B cell (primary cell): ENCODE measurements around the gene HDAC9. TPM values are rescaled to one million over a fixed set of nuclear protein-coding genes. Genes with fewer than 3 reads are reported as not detected.

Experiments used
- ATAC-seq: fragments of 200-7000 bp; cut with Tn5 transposase; one replicate; pipeline ENCODE4 v1.10.0; 2021; ENCODE audit warnings: low read depth, mild to moderate bottlenecking, moderate number of reproducible peaks, moderate library complexity
- CTCF ChIA-PET: fragments of 350-600 bp; sonication (Branson Sonifier 250); formaldehyde crosslinking; loops from one replicate; lab custom pipeline; 2021; ENCODE audit warnings: antibody characterized with exemption, inconsistent platforms; lab: Charles Lee
- POLR2A ChIA-PET: fragments of 350-600 bp; sonication (Branson Sonifier 250); formaldehyde crosslinking; loops from one replicate; lab custom pipeline; 2021; ENCODE audit warnings: antibody characterized with exemption; lab: Charles Lee
- DNase-seq: peaks from one replicate; pipeline ENCODE4 v3.0.0; 2013
- H2AFZ ChIP-seq: 2 replicates; pipeline ENCODE4 v1.6.1; 2012; ENCODE audit warnings: mild to moderate bottlenecking, low read depth, low read length; ENCODE audit not compliant: insufficient read depth, poor library complexity, severe bottlenecking
- H3K27ac ChIP-seq, 2 donors: 1 replicate in 1 of 2; 2 replicates in 1 of 2; pipeline ENCODE4 v1.5.1; 2012 to 2013; ENCODE audit warnings: low read length in 2 of 2, mild to moderate bottlenecking in 2 of 2, moderate library complexity in 1 of 2
- H3K27me3 ChIP-seq, 4 experiments: fragments of 200-600 bp in 1 of 4; sonication (generic) in 1 of 4; replicated peaks in 1 of 4; 1 replicate in 2 of 4; 2 replicates in 2 of 4; pipeline versions ENCODE4 v1.6.1 to v1.7.0; 2013 to 2016; ENCODE audit warnings: low read length in 3 of 4, mild to moderate bottlenecking in 2 of 4, mixed read lengths in 1 of 4, moderate library complexity in 1 of 4; ENCODE audit not compliant: insufficient read depth in 4 of 4, control insufficient read depth in 3 of 4; ENCODE audit errors: control extremely low read depth in 1 of 4
- H3K36me3 ChIP-seq, 2 experiments: replicated peaks in 1 of 2; 1 replicate in 1 of 2; 2 replicates in 1 of 2; pipeline versions ENCODE4 v1.6.1 to v1.7.1; 2013; ENCODE audit warnings: low read length in 1 of 2; ENCODE audit not compliant: insufficient read depth in 2 of 2, control insufficient read depth in 1 of 2; ENCODE audit errors: control extremely low read depth in 1 of 2, extremely low read depth in 1 of 2
- H3K4me1 ChIP-seq, 2 donors: fragments of 200-600 bp in 1 of 2; sonication (generic) in 1 of 2; 1 replicate in 1 of 2; 2 replicates in 1 of 2; pipeline versions ENCODE4 v1.5.1 to v1.6.1; 2013 to 2017; ENCODE audit warnings: low read length in 2 of 2; ENCODE audit not compliant: control insufficient read depth in 2 of 2, insufficient read depth in 2 of 2
- H3K4me2 ChIP-seq: replicated peaks from 2 replicates; pipeline ENCODE3; 2012; ENCODE audit warnings: mild to moderate bottlenecking, low read depth, low read length; ENCODE audit not compliant: poor library complexity, severe bottlenecking
- H3K4me3 ChIP-seq, 5 experiments: fragments of 200-600 bp in 1 of 5; sonication (generic) in 1 of 5; 1 replicate in 3 of 5; 2 replicates in 2 of 5; pipeline versions ENCODE4 v1.5.1 to v1.7.0; 2011 to 2016; ENCODE audit warnings: low read length in 4 of 5, mild to moderate bottlenecking in 4 of 5, low read depth in 2 of 5, control low read depth in 1 of 5, moderate library complexity in 1 of 5; ENCODE audit not compliant: insufficient read depth in 1 of 5; ENCODE audit errors: control extremely low read depth in 1 of 5, extremely low read depth in 1 of 5
- H3K79me2 ChIP-seq: fragments of 200-600 bp; sonication (generic); one replicate; pipeline ENCODE4 v1.6.0; 2016; ENCODE audit warnings: low read length; ENCODE audit not compliant: control insufficient read depth, insufficient read depth
- H3K9ac ChIP-seq: fragments of 200-600 bp; sonication (generic); 2 replicates; pipeline ENCODE4 v1.6.1; 2017; ENCODE audit warnings: mild to moderate bottlenecking, low read length, moderate library complexity
- H3K9me3 ChIP-seq, 3 donors: one replicate each; pipeline versions ENCODE4 v1.6.1 to v1.7.1; 2013; ENCODE audit warnings: low read length in 2 of 3; ENCODE audit not compliant: control insufficient read depth in 2 of 3, insufficient read depth in 1 of 3; ENCODE audit errors: control extremely low read depth in 1 of 3
- H4K20me1 ChIP-seq: 2 replicates; pipeline ENCODE4 v1.6.0; 2012; ENCODE audit warnings: mild to moderate bottlenecking, low read length; ENCODE audit not compliant: insufficient read depth, control insufficient read depth, poor library complexity, severe bottlenecking
- H3K27ac Mint-ChIP-seq: one replicate; pipeline ENCODE4 v1.8.0; 2021; ENCODE audit warnings: mixed read lengths
- H3K27me3 Mint-ChIP-seq: one replicate; pipeline ENCODE4 v1.8.0; 2021; ENCODE audit warnings: mixed read lengths
- H3K4me1 Mint-ChIP-seq: one replicate; pipeline ENCODE4 v1.8.0; 2021; ENCODE audit warnings: mixed read lengths
- H3K4me3 Mint-ChIP-seq: one replicate; pipeline ENCODE4 v1.8.0; 2021; ENCODE audit warnings: mixed read lengths
- H3K9me3 Mint-ChIP-seq: one replicate; pipeline ENCODE4 v1.8.0; 2022; ENCODE audit warnings: mixed read lengths; ENCODE audit not compliant: insufficient read depth
- CTCF ChIP-seq: fragments of 200-600 bp; IDR thresholded peaks from one replicate; pipeline ENCODE4 v1.8.0; 2022; ENCODE audit warnings: antibody characterized with exemption, mild to moderate bottlenecking
- EZH2 ChIP-seq: IDR thresholded peaks from 2 replicates; pipeline ENCODE4 v1.6.1; 2012; ENCODE audit warnings: borderline replicate concordance, low read depth, mild to moderate bottlenecking, moderate library complexity, low read length; ENCODE audit not compliant: insufficient read depth, poor library complexity, severe bottlenecking
- WGBS: methylation state at CpG from one replicate; pipeline ENCODE4 v1.1.5; 2013; ENCODE audit warnings: missing lambda C conversion rate; ENCODE audit not compliant: insufficient coverage; 5-methylcytosine and 5-hydroxymethylcytosine counted together
- intact Hi-C: fragments of 100-400 bp; cut with micrococcal nuclease; formaldehyde crosslinking; loops from one replicate; pipeline ENCODE4 v1.10.0; 2022
- polyA plus RNA-seq: library from polyadenylated mRNA; depleted of rRNA; stranded (reverse); fragments of >200 nt; gene quantifications from 2 replicates; pipeline ENCODE4 v1.2.3, GENCODE V29; 2012
- total RNA-seq, 2 donors: library from RNA; stranded (reverse); fragments of 120-200 nt in 1 of 2; gene quantifications; 1 replicate in 1 of 2; 2 replicates in 1 of 2; pipeline versions ENCODE4 v1.2.3 to v1.2.4, GENCODE V29; 2013 to 2022

Gene HDAC9
- total and polyA plus RNA-seq, 2 donors (not counting 1 experiment from before 2014, with no cell fraction given), result 49.1 to 64.8 TPM

DNA sequence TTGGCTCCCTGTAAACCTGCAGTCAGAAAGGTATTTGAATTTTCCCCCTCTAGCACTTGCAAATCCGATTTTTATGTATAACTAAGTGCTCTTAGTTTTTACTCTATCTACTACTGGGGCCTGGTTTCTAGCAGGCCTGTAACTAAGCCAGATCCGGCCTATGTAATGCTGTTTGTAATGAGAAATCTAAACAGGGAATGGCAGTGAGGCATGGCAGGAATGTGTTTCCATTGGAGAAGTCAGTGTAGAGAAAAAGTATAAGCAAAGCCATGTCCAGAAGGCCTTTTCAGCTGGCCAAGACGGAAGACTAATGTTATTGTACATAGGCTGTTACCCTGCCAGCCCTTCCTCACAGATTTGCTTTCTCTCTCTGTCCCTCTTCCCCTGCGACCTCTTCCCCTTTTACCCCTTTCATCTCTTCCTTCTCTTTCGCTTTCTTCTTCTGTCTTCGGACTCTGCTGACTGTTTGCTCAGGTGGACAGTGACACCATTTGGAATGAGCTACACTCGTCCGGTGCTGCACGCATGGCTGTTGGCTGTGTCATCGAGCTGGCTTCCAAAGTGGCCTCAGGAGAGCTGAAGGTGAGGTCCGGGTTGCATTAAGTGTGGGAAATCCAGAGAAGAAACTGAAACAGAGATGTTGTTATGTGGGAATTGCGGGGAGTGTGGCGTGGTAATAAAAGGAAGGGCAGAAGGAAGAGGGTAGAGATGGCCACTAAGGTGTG is 297.5 kb downstream of the HDAC9 start:
- CTCF ChIA-PET, result interaction anchor here (0.6 to 1.1 kb wide), 2 partner anchors 9 to 1121 kb away, joined by 3 to 4 read pairs; no protein-coding TSS in a partner anchor
- no peaks in the 10 kb centered on the region for H3K79me2 ChIP-seq
- H3K4me2 ChIP-seq, result no peak overlapping the region
- no peak overlapping the region for H2AFZ ChIP-seq
- no peaks in the 10 kb centered on the region for H3K27me3 Mint-ChIP-seq
- no peak overlapping the region for H3K27ac ChIP-seq
- 98% methylated on average over 10 of the region's 13 CpGs for WGBS
- DNase-seq, result no peak
- H3K27me3 ChIP-seq, result no peaks in the 10 kb centered on the region
- no peak overlapping the region for H3K4me3 Mint-ChIP-seq
- H4K20me1 ChIP-seq, result no peaks in the 10 kb centered on the region
- H3K36me3 ChIP-seq, result peaks cover 0 to under 1% of the 10 kb centered on the region in 2 experiments
- TF ChIP-seq EZH2, result no peak
- no peak for TF ChIP-seq CTCF
- no peaks in the 10 kb centered on the region for H3K4me1 Mint-ChIP-seq
- no peaks in the 10 kb centered on the region for H3K9me3 ChIP-seq
- H3K9ac ChIP-seq, result no peak overlapping the region
- POLR2A ChIA-PET, result no interaction called here
- no peaks in the 10 kb centered on the region for H3K4me1 ChIP-seq
- H3K9me3 Mint-ChIP-seq, result peaks cover 3% of the 10 kb centered on the region
- no peak overlapping the region for H3K27ac Mint-ChIP-seq
- intact Hi-C loops, result no loop called here
- ATAC-seq, result no peak
- H3K4me3 ChIP-seq, result no peak overlapping the region

- no peak overlapping the region for H3K27ac Mint-ChIP-seq
- Histone ChIP-seq H3K79me2 (no peaks in the 10 kb centered on the region), H3K27ac (no peak overlapping the region), H3K36me3 (no peaks in the 10 kb centered on the region), H4K20me1 (no peaks in the 10 kb centered on the region), H3K9ac (no peak overlapping the region), H3K9me3 (no peaks in the 10 kb centered on the region), H3K4me3 (no peak overlapping the region), H2AFZ (no peak overlapping the region), H3K4me1 (no peaks in the 10 kb centered on the region), H3K27me3 (no peaks in the 10 kb centered on the region), H3K4me2 (no peak overlapping the region)
- intact Hi-C loops, result no loop called here
- ATAC-seq, result no peak
- H3K27me3 Mint-ChIP-seq, result no peaks in the 10 kb centered on the region
- ChIA-PET CTCF (no interaction called here), POLR2A (no interaction called here)
- H3K4me3 Mint-ChIP-seq, result no peak overlapping the region
- DNase-seq, result no peak
- no peaks in the 10 kb centered on the region for H3K4me1 Mint-ChIP-seq
- no peaks in the 10 kb centered on the region for H3K9me3 Mint-ChIP-seq
- TF ChIP-seq CTCF (no peak), EZH2 (no peak)
These were observed 300.7 kb downstream of the HDAC9 start for GRCh38 chr7:18796216-18796615.
